GM12873 (cell line): ENCODE results near the gene PLA2R1.

Source experiments
- TF ChIP-seq, protein P1 (sequence below): IDR thresholded peaks from 2 replicates; pipeline ENCODE4 v1.5.1; 2012; ENCODE audit warnings: low read depth, mild to moderate bottlenecking, moderate library complexity, low read length, control low read depth; ENCODE audit not compliant: insufficient read depth; ENCODE audit errors: missing control alignments

Gene PLA2R1

DNA sequence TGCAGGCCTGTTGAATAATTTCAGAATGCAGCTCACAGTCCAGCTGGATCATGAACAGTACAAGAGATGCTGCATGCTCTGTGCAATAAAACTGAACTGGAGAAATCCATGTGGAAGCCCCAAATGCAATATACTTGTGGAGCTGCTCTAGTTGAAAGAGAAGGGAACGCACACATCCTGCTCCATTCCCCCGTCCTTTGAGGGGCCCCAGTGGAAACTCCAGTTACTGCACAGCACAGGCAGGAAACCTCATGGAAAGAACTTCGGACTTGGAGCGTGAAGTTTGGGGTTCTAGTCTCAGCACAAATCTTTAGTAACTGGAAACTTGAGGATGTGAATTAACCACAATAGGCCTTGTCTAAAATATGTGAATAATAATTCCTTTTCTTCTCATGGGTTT is 73.2 kb downstream of the PLA2R1 start:
- TF ChIP-seq, protein P1, sequence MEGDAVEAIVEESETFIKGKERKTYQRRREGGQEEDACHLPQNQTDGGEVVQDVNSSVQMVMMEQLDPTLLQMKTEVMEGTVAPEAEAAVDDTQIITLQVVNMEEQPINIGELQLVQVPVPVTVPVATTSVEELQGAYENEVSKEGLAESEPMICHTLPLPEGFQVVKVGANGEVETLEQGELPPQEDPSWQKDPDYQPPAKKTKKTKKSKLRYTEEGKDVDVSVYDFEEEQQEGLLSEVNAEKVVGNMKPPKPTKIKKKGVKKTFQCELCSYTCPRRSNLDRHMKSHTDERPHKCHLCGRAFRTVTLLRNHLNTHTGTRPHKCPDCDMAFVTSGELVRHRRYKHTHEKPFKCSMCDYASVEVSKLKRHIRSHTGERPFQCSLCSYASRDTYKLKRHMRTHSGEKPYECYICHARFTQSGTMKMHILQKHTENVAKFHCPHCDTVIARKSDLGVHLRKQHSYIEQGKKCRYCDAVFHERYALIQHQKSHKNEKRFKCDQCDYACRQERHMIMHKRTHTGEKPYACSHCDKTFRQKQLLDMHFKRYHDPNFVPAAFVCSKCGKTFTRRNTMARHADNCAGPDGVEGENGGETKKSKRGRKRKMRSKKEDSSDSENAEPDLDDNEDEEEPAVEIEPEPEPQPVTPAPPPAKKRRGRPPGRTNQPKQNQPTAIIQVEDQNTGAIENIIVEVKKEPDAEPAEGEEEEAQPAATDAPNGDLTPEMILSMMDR = no peak

GRCh38 chr2:159988412-159988970 is 73.9 kb downstream of the PLA2R1 start:
- TF ChIP-seq, protein P1 = no peak

DNA sequence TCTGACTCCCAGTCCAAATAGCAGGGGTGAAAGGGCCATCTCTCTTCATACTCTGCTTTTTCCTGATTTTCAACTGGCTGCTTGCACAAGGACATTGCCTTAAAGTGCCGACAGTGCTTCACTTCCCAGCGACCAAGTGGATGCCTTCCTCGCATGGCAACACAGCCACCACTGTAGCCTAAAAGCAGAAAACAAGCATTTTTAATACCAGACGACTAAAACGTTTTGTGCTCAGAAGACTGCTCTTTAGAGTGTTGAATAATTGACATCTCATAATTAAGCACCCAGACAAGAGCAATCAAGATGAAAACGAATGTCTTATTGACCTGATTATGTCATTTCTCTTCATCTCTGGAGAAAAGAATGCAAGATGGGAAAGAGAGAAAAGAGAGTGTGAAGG is 75.2 kb downstream of the PLA2R1 start:
- TF ChIP-seq, protein P1 = no peak

DNA sequence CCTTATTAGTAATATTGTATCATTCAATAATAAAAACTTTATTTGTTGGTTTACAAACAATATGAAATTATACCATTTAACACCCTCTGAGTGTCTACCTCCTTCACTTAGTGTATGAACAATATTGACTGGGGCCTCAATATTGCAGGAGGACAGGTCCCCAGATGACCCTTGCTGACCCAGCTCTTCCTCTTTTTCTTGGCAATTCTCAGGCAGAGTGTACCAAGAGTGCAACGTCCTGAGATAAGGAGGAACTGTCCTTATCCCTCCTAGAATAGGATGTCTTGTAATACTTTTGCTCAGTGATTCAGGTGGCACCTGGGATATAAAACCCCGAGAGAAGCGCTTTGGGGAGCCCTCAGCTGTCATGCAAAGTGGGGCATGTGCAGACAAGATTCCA is 76.8 kb downstream of the PLA2R1 start:
- TF ChIP-seq, protein P1 = no peak

DNA sequence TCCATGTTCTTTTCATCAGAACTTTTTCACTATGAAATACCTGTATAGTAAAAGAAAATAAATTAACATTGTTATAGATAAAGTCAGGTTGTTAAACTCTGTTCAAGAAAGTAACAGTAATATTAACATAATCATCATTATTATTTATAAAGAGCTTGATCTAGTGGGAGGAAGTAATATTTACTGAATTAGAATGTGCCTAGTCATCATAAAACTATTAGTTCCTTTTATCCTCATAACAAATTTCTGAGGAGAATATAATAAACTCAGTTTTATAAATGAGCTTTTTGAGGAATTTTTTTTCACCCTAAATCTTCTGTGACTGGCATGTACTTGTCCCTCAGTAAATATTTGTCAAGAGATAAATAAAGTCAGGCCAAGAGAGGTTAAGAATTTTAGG is 78.4 kb downstream of the PLA2R1 start:
- TF ChIP-seq, protein P1 = no peak

DNA sequence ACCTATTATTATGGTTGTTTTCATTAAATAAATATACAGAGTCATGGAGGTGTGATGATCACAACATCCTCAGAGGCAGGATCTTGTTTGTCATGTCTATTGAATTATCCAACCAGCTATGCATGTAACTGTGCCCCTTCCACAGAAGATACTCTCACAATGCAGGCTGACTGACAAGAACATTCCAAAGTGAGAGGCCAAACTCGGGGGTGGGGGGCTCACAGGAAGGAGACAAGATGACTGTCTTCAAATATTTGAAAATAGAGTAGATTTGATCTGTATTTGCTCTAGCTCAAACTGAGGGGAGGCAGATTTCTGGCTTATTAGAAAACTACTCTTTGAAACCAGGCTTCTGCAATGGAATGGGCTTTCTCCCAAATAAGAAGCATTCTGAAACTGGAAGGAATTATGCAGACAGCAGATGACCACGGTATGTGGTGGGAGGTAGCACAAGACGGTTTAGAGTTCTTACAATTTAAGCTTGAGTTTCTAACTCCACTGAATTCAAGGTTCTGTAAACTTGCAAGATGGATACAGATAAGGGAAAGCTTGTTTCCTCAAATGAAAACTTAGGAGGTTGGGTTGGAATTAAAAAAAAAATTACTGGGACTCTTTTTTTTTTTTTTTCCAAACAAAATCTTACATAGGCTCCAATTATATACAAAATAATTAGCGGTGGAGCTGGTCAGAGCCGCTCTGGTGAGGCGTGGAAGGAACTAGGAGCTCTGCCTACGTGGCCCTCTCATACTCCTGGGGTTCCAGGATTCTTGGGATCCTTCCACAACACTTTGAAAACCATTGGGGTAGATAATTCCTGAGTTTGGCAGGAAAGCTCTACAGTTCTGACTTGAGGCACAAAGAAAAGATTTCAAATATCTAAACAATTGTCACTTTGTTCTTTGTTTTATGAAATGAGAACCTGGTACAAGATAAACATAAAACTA is 79.3 kb downstream of the PLA2R1 start:
- TF ChIP-seq, protein P1 = no peak

DNA sequence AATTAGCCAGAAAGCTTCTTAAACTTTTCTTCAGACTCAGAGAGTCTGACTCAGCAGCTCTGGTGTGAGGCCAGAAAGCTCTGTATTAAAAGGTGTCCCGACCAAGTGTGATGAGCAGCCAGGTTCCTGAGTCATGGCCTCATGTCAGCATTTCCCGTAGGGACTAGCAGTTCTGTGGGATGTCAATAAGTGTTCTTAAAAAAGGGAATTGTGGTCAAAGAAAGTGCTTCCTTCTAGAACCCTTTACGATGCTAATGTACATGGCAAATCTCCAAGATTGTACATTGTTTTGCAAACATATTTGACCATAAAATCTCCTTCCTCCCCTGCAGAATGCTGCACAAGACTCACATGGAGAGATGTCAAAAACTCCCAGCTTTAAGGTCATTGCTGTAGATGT is 80.1 kb downstream of the PLA2R1 start:
- TF ChIP-seq, protein P1 = no peak
